ENCODE results near the gene HNF4A.
"Not testable (repeated sequence)": the region's sequence is repeated elsewhere in the genome, so short reads cannot be mapped to it uniquely, and the experiment has no call there.

Gene HNF4A

DNA sequence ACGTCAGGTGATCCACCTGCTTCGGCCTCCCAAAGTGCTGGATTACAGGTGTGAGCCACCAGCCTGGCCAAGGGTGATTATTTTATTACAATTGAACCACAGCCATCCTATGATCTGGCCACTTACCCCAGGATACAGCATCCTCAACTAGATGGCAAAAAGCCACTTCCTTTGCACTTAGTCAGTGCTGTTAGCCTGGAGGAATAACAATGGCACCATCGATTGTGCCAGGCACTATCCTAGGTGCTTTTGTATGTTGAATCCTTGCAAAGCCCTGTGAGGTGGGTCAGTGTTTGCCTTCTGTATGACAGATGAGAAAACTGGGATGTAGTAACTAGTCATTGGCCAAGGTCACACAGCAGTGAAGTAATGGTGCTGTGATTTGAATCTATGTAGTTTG, 109.0 kb downstream of the HNF4A start:
- H3K4me3 ChIP-seq (ENCODE audit: low read depth, low read length): no peak overlapping the region
- no peak for DNase-seq (ENCODE audit: low read depth)
- TF ChIP-seq, protein P1, sequence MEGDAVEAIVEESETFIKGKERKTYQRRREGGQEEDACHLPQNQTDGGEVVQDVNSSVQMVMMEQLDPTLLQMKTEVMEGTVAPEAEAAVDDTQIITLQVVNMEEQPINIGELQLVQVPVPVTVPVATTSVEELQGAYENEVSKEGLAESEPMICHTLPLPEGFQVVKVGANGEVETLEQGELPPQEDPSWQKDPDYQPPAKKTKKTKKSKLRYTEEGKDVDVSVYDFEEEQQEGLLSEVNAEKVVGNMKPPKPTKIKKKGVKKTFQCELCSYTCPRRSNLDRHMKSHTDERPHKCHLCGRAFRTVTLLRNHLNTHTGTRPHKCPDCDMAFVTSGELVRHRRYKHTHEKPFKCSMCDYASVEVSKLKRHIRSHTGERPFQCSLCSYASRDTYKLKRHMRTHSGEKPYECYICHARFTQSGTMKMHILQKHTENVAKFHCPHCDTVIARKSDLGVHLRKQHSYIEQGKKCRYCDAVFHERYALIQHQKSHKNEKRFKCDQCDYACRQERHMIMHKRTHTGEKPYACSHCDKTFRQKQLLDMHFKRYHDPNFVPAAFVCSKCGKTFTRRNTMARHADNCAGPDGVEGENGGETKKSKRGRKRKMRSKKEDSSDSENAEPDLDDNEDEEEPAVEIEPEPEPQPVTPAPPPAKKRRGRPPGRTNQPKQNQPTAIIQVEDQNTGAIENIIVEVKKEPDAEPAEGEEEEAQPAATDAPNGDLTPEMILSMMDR (conservative IDR thresholded peaks at IDR 0.05; ENCODE audit: low read depth, low read length): no peak

DNA sequence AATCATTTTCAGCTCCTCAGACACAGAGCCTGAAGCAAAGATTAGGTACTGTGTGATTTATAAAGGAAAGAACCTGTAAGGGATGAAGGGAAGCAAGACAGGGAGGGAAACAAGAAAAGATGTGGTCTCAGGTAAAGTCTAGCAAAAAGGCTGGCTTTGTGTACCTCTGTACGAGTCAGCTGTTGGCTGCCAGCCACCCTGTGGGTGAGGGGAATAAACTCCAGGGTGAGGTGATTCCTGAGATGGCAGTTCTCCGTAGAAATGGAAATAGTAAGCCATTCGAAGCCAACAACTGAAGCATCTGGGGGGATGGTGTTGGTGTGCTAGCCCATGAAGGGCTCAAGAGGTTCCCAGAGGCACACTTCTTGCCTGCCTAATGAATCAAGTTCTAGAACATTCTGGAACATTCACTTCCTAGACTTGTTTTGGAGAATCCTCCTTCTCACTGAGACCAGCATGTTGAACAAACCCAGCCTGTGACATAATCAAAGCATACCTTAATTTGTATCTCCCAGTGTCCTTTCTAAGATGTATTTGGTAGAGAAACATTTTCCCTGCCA, 109.6 kb downstream of the HNF4A start:
- TF ChIP-seq, protein P1 (conservative IDR thresholded peaks at IDR 0.05; ENCODE audit: low read depth, low read length): no peak
- no peak for DNase-seq (ENCODE audit: low read depth)
- H3K4me3 ChIP-seq (ENCODE audit: low read depth, low read length): no peak overlapping the region

DNA sequence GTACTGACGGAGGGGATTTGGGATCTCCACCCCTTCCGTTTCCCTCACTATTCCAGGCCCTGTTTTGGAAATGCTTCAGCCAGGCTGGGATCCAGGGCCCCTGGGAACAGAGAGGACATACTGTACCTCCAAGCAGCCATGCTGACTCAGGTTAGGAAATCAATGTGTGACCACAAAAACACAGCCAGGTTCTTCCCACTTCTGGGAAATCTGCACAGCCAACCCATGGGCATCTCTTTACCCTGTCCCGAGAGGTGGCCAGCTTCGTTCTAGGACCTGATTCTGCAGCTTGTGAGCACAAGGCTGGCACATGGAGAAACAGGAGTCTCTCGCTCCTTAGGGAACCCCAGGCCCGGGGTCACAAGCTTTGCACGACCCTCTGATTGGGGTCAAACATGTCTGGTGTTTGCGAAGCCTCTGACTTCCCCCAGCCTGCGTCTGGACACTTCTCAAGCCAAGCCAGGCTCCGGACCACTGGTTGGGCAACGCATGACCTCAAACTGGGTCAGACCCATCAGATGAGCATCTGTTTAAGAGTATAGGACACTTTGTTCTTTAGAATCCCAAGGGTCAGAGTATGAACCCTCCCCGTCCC, 111.9 kb downstream of the HNF4A start:
- TF ChIP-seq, protein P1 (conservative IDR thresholded peaks at IDR 0.05; ENCODE audit: low read depth, low read length): no peak
- DNase-seq (ENCODE audit: low read depth): peak; percentile 89
- H3K4me3 ChIP-seq (ENCODE audit: low read depth, low read length): no peak overlapping the region

DNA sequence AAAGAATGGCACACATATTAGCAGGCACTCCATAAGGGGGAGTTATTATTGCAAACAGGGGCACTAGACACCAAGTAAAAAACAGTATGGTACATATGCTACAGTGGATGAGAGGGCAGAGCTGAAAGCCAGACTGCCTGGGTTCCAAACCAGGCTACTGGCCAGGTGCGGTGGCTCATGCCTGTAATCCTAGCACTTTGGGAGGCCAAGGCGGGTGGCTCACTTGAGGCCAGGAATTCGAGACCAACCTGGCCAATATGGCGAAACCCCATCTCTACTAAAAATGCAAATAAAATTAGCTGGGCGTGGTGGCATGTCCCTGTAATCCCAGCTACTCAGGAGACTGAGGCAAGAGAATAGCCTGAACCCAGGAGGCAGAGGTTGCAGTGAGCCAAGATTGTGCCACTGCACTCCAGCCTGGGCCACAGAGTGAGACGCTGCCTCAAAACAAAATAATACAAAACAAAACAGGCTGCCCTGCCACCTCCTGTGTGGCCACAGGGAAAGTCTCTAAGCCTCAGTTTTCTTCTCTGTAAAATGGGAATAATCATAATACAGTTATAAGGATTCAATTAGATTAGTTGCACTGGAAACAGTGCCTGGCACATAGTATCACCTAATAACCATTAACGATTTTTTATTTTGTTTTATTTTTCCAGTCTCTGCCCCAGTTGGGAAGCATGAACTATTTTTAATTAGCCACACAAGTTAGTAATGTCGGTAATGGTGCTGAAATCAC, 112.7 kb downstream of the HNF4A start:
- DNase-seq (ENCODE audit: low read depth): no peak
- H3K4me3 ChIP-seq (ENCODE audit: low read depth, low read length): no peak overlapping the region

DNA sequence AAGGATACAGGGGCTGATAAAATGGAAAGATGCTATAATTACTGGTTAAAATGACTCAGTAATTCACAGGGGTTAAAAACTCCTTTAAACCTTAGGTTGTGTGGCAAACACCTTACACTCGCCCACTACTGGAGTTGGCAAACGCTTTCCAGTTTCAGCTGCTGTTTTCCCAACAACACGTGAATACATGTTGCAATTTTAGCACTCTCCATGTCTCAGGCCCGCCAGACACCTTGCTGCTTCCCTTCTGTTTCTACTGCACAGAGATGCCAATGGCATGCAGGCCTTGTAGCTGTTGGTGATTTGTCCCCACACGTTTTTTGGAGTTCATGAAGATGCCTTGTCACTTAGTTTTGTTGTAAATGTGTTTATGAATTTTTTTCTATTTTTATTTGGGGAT, 114.8 kb downstream of the HNF4A start:
- H3K4me3 ChIP-seq (ENCODE audit: low read depth, low read length): no peak overlapping the region
- no peak for DNase-seq (ENCODE audit: low read depth)
- TF ChIP-seq, protein P1 (conservative IDR thresholded peaks at IDR 0.05; ENCODE audit: low read depth, low read length): no peak

More for the DNA sequence above, 112.7 kb downstream of the HNF4A start:
- TF ChIP-seq, protein P1 (conservative IDR thresholded peaks at IDR 0.05; ENCODE audit: low read depth, low read length): no peak

DNA sequence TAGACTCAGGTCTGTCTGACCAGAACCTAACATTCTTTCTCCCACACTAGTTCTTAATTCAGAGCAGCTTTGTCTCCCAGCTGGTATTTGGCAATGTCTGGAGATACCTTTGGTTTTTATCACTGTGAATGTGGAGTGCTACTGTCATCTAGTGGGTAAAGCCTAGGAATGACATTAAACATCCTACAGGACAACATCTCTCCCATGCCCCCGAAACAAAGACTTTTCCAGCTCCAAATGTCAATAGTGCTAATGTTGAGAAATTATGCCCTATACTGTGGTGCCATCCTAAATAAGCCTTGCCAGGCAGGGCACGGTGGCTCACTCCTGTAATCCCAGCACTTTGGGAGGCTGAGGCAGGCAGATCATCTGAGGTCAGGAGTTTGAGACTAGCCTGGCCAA, 116.0 kb downstream of the HNF4A start:
- TF ChIP-seq, protein P1 (conservative IDR thresholded peaks at IDR 0.05; ENCODE audit: low read depth, low read length): peak; percentile 73
- DNase-seq (ENCODE audit: low read depth): peak; percentile 78
- H3K4me3 ChIP-seq (ENCODE audit: low read depth, low read length): no peak overlapping the region

DNA sequence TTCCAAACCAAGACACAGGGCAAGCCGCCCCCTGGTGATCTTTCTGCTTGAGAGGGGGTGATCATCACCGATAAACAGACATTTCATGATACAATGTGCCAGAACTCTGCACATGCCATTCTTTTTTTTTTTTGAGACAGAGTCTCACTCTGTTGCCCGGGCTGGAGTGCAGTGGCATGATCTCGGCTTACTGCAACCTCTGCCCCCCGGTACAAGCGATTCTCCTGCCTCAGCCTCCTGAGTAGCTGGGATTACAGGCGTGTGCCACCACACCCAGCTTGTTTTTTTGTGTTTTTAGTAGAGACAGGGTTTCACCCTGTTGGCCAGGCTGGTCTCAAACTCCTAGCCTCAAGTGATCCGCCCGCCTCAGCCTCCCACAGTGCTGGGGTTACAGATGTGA, 116.8 kb downstream of the HNF4A start:
- not testable (repeated sequence) for DNase-seq (ENCODE audit: low read depth)

More for the DNA sequence above, 116.8 kb downstream of the HNF4A start:
- not testable (repeated sequence) for H3K4me3 ChIP-seq (ENCODE audit: low read depth, low read length)
